ENCODE results near the gene ZNF296. TPM values are rescaled to one million over a fixed set of nuclear protein-coding genes. Genes with fewer than 3 reads are reported as not detected.

ZNF296 gene
- total RNA-seq, 4 donors from 2014 or later = 2.1 to 5.5 (median 5.4) TPM; not detected in 1

GRCh38 chr19:45074744-45075300 lies 1.5 kb downstream of the ZNF296 start:
- H3K4me3 ChIP-seq = peak overlapping the region; percentile 60 to 84 (median 78)
- TF ChIP-seq CTCF (IDR thresholded peaks at IDR 0.05) = no peak
- DNase-seq = no peak
- H3K4me1 ChIP-seq = peaks cover 0 to 34% (median 11%) of the 10 kb centered on the region in 4 donors
- H3K9me3 ChIP-seq = no peaks in the 10 kb centered on the region
- no peaks in the 10 kb centered on the region for H3K27me3 ChIP-seq
- peaks cover 0 to 27% (median 0%) of the 10 kb centered on the region in 3 donors for H3K36me3 ChIP-seq
- H3K27ac ChIP-seq = peak overlapping the region; percentile 84 to 95 (median 90)

GRCh38 chr19:45071969-45072790 lies 4.1 kb downstream of the ZNF296 start:
- no peak overlapping the region for H3K27ac ChIP-seq
- H3K4me3 ChIP-seq = no peak overlapping the region
- no peaks in the 10 kb centered on the region for H3K9me3 ChIP-seq
- no peaks in the 10 kb centered on the region for H3K27me3 ChIP-seq
- H3K36me3 ChIP-seq = peaks cover 0 to 53% (median 0%) of the 10 kb centered on the region in 3 donors
- TF ChIP-seq POLR2A (IDR thresholded peaks at IDR 0.05) (no peak), CTCF (IDR thresholded peaks at IDR 0.05) (no peak)
- H3K4me1 ChIP-seq = peaks cover 0 to 23% (median 7%) of the 10 kb centered on the region in 4 donors
- DNase-seq = no peak

GRCh38 chr19:45071545-45071938 lies 4.7 kb downstream of the ZNF296 start:
- peaks cover 0 to 60% (median 0%) of the 10 kb centered on the region in 3 donors for H3K36me3 ChIP-seq
- no peak for DNase-seq
- H3K9me3 ChIP-seq = no peaks in the 10 kb centered on the region
- no peaks in the 10 kb centered on the region for H3K27me3 ChIP-seq
- no peak overlapping the region for H3K4me3 ChIP-seq
- no peak for TF ChIP-seq POLR2A (IDR thresholded peaks at IDR 0.05)
- TF ChIP-seq CTCF (IDR thresholded peaks at IDR 0.05) = no peak
- H3K4me1 ChIP-seq = peaks cover 0 to 17% (median 4%) of the 10 kb centered on the region in 4 donors
- no peak overlapping the region for H3K27ac ChIP-seq

- Histone ChIP-seq H3K36me3 (peaks cover 0 to 63% (median 0%) of the 10 kb centered on the region in 3 donors), H3K4me1 (peaks cover 0 to 14% (median 4%) of the 10 kb centered on the region in 4 donors), H3K27me3 (no peaks in the 10 kb centered on the region), H3K9me3 (no peaks in the 10 kb centered on the region), H3K4me3 (no peak overlapping the region), H3K27ac (no peak overlapping the region)
- no peak for DNase-seq
- TF ChIP-seq CTCF (IDR thresholded peaks at IDR 0.05) = no peak
- no peak for TF ChIP-seq POLR2A (IDR thresholded peaks at IDR 0.05)
Observed at GRCh38 chr19:45070861-45071544, 5.3 kb downstream of the ZNF296 start.

GRCh38 chr19:45070214-45070613 lies 6.1 kb downstream of the ZNF296 start:
- Histone ChIP-seq H3K27me3 (no peaks in the 10 kb centered on the region), H3K4me1 (peaks cover 0 to 8% (median under 1%) of the 10 kb centered on the region in 4 donors), H3K27ac (no peak overlapping the region), H3K36me3 (peaks cover 0 to 71% (median 0%) of the 10 kb centered on the region in 3 donors), H3K9me3 (no peaks in the 10 kb centered on the region), H3K4me3 (no peak overlapping the region)
- TF ChIP-seq CTCF (IDR thresholded peaks at IDR 0.05) (no peak), POLR2A (IDR thresholded peaks at IDR 0.05) (no peak)
- DNase-seq = no peak
